Testis (tissue), 3 donors: ENCODE data around the gene DGKB. TPM values are rescaled to one million over a fixed set of nuclear protein-coding genes. Genes with fewer than 3 reads are reported as not detected.

Experiments used
- DNase-seq: peaks from one replicate; pipeline ENCODE4 v3.0.0-alpha.2; 2019
- H3K27ac ChIP-seq, 2 donors: fragments of 200-600 bp; sonication (generic); one replicate each; pipeline ENCODE4 v1.5.1; 2019
- H3K27me3 ChIP-seq: fragments of 200-600 bp; sonication (generic); one replicate; pipeline ENCODE4 v1.5.1; 2019
- H3K36me3 ChIP-seq: fragments of 200-600 bp; sonication (generic); one replicate; pipeline ENCODE4 v1.5.1; 2017; ENCODE audit warnings: low read depth; ENCODE audit errors: missing control alignments
- H3K4me1 ChIP-seq: fragments of 200-600 bp; sonication (generic); one replicate; pipeline ENCODE4 v1.5.1; 2019
- H3K4me3 ChIP-seq, 2 donors: fragments of 200-600 bp; sonication (generic); one replicate each; pipeline ENCODE4 v1.5.1; 2017 to 2019
- H3K9me3 ChIP-seq: fragments of 200-600 bp; sonication (generic); one replicate; pipeline ENCODE4 v1.5.1; 2017
- POLR2A ChIP-seq: fragments of 450-650 bp; IDR thresholded peaks from one replicate; pipeline ENCODE4 v1.6.1; 2017; ENCODE audit warnings: antibody characterized with exemption, mild to moderate bottlenecking, moderate library complexity
- WGBS, 2 donors: methylation state at CpG; one replicate each; pipeline ENCODE4 v1.1.5; 2018; 5-methylcytosine and 5-hydroxymethylcytosine counted together
- intact Hi-C: fragments of 100-400 bp; cut with DNase I; formaldehyde crosslinking; loops from one replicate; pipeline ENCODE4 v1.15.1; 2023; ENCODE audit warnings: low total_unique reads
- polyA plus RNA-seq: library from polyadenylated mRNA; stranded (reverse); fragments of 350-450 nt; fragmentation: Illumina TruSeq; extraction: RNeasy Lipid Tissue Mini Kit (QIAGEN cat#74804); gene quantifications from one replicate; pipeline ENCODE4 v1.2.3, GENCODE V29; 2014; ENCODE audit warnings: low read depth, low replicate concordance; ENCODE audit not compliant: insufficient read depth
- total RNA-seq, 2 donors: library from RNA; depleted of rRNA; stranded (reverse); fragments of >200 nt; gene quantifications; one replicate each; pipeline ENCODE4 v1.2.3, GENCODE V29; 2016
- TF ChIP-seq, protein P1 (sequence below), 3 experiments: fragments of 450-650 bp in 2 of 3; fragments of 200-600 bp in 1 of 3; sonication (generic) in 1 of 3; IDR thresholded peaks; one replicate each; pipeline ENCODE4 v1.5.1; 2016 to 2019; ENCODE audit warnings: antibody characterized with exemption in 3 of 3, mild to moderate bottlenecking in 2 of 3, moderate library complexity in 1 of 3

The DGKB gene
- total and polyA plus RNA-seq, 3 donors from 2014 or later = 0.17 to 1.1 (median 0.55) TPM

DNA sequence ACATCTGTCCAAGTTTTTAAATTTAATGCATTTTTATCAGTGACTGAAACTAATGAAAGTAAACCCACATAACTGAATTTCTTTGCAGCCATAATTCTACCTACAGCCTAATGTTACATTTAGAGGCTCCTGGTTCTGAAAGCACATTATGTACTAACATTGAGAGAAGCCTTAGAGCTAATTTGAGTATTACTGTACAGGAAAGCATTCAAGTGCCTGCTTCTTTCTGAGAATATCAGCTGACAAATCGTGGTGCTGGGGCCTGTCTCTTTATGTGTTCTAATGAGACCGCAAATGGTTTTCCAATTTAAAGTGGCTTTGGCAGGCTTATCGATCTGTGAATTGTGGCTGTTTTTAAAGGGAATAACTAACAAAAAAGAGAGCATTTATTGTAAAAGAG is 32.3 kb upstream of the DGKB start:
- Histone ChIP-seq H3K9me3 (no peaks in the 10 kb centered on the region), H3K4me1 (no peaks in the 10 kb centered on the region), H3K27me3 (no peaks in the 10 kb centered on the region), H3K4me3 (no peak overlapping the region), H3K36me3 (no peaks in the 10 kb centered on the region), H3K27ac (no peak overlapping the region)
- 79 to 87% methylated on average over 3 of the region's 3 CpGs for WGBS, 2 donors
- no peak for DNase-seq
- intact Hi-C loops = no loop called here
- TF ChIP-seq, protein P1, sequence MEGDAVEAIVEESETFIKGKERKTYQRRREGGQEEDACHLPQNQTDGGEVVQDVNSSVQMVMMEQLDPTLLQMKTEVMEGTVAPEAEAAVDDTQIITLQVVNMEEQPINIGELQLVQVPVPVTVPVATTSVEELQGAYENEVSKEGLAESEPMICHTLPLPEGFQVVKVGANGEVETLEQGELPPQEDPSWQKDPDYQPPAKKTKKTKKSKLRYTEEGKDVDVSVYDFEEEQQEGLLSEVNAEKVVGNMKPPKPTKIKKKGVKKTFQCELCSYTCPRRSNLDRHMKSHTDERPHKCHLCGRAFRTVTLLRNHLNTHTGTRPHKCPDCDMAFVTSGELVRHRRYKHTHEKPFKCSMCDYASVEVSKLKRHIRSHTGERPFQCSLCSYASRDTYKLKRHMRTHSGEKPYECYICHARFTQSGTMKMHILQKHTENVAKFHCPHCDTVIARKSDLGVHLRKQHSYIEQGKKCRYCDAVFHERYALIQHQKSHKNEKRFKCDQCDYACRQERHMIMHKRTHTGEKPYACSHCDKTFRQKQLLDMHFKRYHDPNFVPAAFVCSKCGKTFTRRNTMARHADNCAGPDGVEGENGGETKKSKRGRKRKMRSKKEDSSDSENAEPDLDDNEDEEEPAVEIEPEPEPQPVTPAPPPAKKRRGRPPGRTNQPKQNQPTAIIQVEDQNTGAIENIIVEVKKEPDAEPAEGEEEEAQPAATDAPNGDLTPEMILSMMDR (IDR thresholded peaks at IDR 0.05) = no peak
- TF ChIP-seq POLR2A = no peak

DNA sequence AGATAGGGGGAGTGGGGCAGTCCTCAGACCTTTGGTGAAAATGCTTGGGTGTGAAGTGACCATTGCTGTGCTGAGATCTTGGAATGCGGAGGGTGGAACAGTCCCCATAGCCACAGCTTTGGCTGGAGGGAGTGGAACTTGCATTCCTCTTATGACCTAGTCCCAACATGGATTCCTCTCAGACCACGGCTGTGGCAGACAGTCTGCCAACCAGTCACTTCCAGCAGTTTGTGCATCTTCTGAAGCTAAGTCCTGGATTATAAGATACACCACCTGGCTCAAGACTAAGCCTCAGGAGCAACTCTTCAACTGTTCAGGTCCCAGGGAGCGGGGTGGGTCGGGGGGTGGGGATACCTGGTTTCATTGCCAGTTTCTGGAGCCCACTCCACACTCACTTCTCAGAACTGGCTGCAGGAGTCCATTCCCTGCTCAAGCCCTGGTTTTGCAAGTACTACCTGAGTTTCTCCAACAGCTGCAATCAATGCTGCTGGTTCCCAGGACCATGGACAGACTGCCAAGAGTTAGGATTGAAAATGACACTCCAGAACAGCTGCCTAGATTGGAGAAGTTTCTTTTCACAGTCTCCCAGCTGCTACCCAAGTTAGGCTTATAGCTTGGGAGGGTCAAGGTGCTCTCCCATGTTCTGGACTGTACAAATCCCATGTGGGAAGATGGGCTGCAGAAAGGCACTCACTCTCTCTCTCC is 29.1 kb upstream of the DGKB start:
- H3K9me3 ChIP-seq = no peaks in the 10 kb centered on the region
- intact Hi-C loops = no loop called here
- 89 to 95% methylated on average over 4 of the region's 4 CpGs for WGBS, 2 donors
- no peak overlapping the region for H3K4me3 ChIP-seq
- H3K27ac ChIP-seq = no peak overlapping the region
- H3K4me1 ChIP-seq = no peaks in the 10 kb centered on the region
- no peak for DNase-seq
- no peak for TF ChIP-seq POLR2A
- TF ChIP-seq, protein P1 (IDR thresholded peaks at IDR 0.05) = no peak
- H3K27me3 ChIP-seq = no peaks in the 10 kb centered on the region
- H3K36me3 ChIP-seq = no peaks in the 10 kb centered on the region

DNA sequence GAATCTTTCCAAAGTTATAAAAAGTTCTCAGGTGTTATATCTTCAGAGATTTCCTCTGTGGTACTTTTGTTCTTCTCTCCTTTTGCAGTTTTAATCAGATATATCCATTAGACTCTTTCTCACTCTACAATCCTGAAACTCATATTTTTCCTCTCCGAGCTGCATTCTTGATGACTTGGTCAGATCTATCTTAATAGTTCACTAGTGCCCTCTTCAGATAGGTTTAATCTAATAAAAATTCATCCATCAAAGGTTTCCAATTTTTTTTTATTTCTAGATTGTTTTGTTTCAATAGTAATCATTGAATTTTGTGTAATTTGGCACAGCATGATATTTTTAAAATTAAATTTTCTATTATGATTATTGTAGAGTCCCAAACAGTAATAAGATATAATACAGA is 21.8 kb upstream of the DGKB start:
- no peaks in the 10 kb centered on the region for H3K36me3 ChIP-seq
- H3K9me3 ChIP-seq = no peaks in the 10 kb centered on the region
- no peak for DNase-seq
- no peak overlapping the region for H3K27ac ChIP-seq
- 78 to 90% methylated on average over 1 of the region's 1 CpG for WGBS, 2 donors
- H3K27me3 ChIP-seq = no peaks in the 10 kb centered on the region
- no peak overlapping the region for H3K4me3 ChIP-seq
- intact Hi-C loops = no loop called here
- H3K4me1 ChIP-seq = no peaks in the 10 kb centered on the region
- TF ChIP-seq, protein P1 (IDR thresholded peaks at IDR 0.05) = no peak

DNA sequence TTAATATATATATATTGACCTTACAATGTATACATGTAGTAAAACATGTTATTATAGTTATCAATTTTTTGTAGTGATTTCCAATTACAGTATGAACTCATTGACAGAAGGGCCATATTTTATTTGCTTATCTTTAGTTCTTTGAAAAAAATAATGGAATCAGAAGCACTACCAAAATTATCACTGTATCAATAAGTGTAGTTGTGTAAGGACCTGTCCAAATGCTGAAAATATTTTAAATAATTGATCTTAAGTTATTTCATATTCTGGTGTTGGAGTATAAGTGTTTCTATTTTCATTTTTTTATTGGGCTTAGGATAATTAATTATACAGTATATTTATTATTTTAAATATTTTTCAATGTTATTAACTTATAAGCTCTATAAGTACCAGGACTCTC is 8.5 kb upstream of the DGKB start:
- intact Hi-C loops = no loop called here
- DNase-seq = no peak
- no peaks in the 10 kb centered on the region for H3K9me3 ChIP-seq
- TF ChIP-seq, protein P1 (IDR thresholded peaks at IDR 0.05) = no peak
- no peak for TF ChIP-seq POLR2A
- no peak overlapping the region for H3K4me3 ChIP-seq
- no peaks in the 10 kb centered on the region for H3K4me1 ChIP-seq
- H3K27ac ChIP-seq = no peak overlapping the region
- H3K36me3 ChIP-seq = no peaks in the 10 kb centered on the region
- H3K27me3 ChIP-seq = no peaks in the 10 kb centered on the region

DNA sequence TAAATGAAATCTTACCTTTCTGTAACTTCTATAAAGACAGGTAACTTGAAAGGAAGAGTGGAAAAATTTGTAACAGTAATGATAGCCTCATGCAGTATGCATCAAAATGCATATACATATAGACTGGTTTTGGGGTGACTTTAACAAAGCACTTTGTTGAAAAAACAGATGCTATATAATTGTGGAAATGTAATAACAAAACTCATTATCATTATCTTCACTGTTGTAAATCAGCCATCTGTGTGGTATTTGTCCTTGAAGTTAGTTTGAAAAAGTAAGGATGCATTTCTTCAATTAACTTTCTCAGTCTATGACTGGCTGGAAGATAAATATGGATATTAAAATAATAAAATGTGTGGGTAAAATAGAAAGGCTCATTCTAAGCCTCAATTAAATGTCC is 6.1 kb upstream of the DGKB start:
- H3K4me1 ChIP-seq = no peaks in the 10 kb centered on the region
- no peak for DNase-seq
- no peak overlapping the region for H3K4me3 ChIP-seq
- H3K27ac ChIP-seq = no peak overlapping the region
- no peaks in the 10 kb centered on the region for H3K9me3 ChIP-seq
- intact Hi-C loops = no loop called here
- H3K27me3 ChIP-seq = no peaks in the 10 kb centered on the region
- TF ChIP-seq POLR2A = no peak
- no peaks in the 10 kb centered on the region for H3K36me3 ChIP-seq
